Fibroblast of mammary gland (primary cell): ENCODE data around the gene IGFN1.

Experiments used
- DNase-seq: peaks from one replicate; pipeline ENCODE4 v3.0.0-alpha.2; 2010; ENCODE audit warnings: low read depth
- H3K4me3 ChIP-seq: 2 replicates; pipeline ENCODE4 v1.5.1; 2011; ENCODE audit warnings: low read depth, mild to moderate bottlenecking, low read length, moderate library complexity; ENCODE audit not compliant: control insufficient read depth
- CTCF ChIP-seq: conservative IDR thresholded peaks from 2 replicates; pipeline ENCODE4 v1.5.1; 2011; ENCODE audit warnings: low read depth, low read length, inconsistent platforms; ENCODE audit not compliant: control insufficient read depth, insufficient read depth

IGFN1 gene

GRCh38 chr1:201178718-201179117 lies 11.9 kb upstream of the IGFN1 start:
- DNase-seq = no peak
- TF ChIP-seq CTCF = no peak

GRCh38 chr1:201180141-201180540 lies 10.5 kb upstream of the IGFN1 start:
- H3K4me3 ChIP-seq = no peak overlapping the region
- no peak for DNase-seq
- no peak for TF ChIP-seq CTCF

More at GRCh38 chr1:201178718-201179117, 11.9 kb upstream of the IGFN1 start:
- no peak overlapping the region for H3K4me3 ChIP-seq

GRCh38 chr1:201180901-201181300 lies 9.7 kb upstream of the IGFN1 start:
- no peak for TF ChIP-seq CTCF
- no peak overlapping the region for H3K4me3 ChIP-seq
- DNase-seq = no peak

GRCh38 chr1:201181323-201181722 lies 9.3 kb upstream of the IGFN1 start:
- DNase-seq = no peak
- no peak overlapping the region for H3K4me3 ChIP-seq
- no peak for TF ChIP-seq CTCF

- no peak for DNase-seq
- no peak overlapping the region for H3K4me3 ChIP-seq
- no peak for TF ChIP-seq CTCF
Observed at GRCh38 chr1:201181726-201182125, 8.9 kb upstream of the IGFN1 start.

- DNase-seq = no peak
- no peak for TF ChIP-seq CTCF
- no peak overlapping the region for H3K4me3 ChIP-seq
Observed at GRCh38 chr1:201183209-201183608, 7.4 kb upstream of the IGFN1 start.

- DNase-seq = no peak
- no peak for TF ChIP-seq CTCF
- no peak overlapping the region for H3K4me3 ChIP-seq
Observed at GRCh38 chr1:201183753-201184152, 6.9 kb upstream of the IGFN1 start.
